ENCODE measurements around the gene OLAH.

GRCh38 chr10:15058689-15059088 lies 14.9 kb downstream of the OLAH start:
- TF ChIP-seq CTCF (IDR thresholded peaks at IDR 0.05): no peak
- no peak for TF ChIP-seq POLR2A (IDR thresholded peaks at IDR 0.05)
- no peak for TF ChIP-seq EP300 (IDR thresholded peaks at IDR 0.05)
